ENCODE results near the gene DHX58.
A peak's percentile ranks its signal among the peaks of the same experiment; 100 is the strongest.

The DHX58 gene

GRCh38 chr17:42127414-42127813, 14.9 kb upstream of the DHX58 start:
- no peak overlapping the region for H3K4me3 ChIP-seq (ENCODE audit: control insufficient read depth, low read depth, low read length)
- no peak for TF ChIP-seq CTCF (conservative IDR thresholded peaks at IDR 0.05; ENCODE audit: control insufficient read depth, insufficient read depth, low read depth, low read length)
- DNase-seq (ENCODE audit: low read depth), result no peak

GRCh38 chr17:42126836-42127235, 14.3 kb upstream of the DHX58 start:
- H3K4me3 ChIP-seq (ENCODE audit: control insufficient read depth, low read depth, low read length), result no peak overlapping the region
- DNase-seq (ENCODE audit: low read depth), result no peak
- TF ChIP-seq CTCF (conservative IDR thresholded peaks at IDR 0.05; ENCODE audit: control insufficient read depth, insufficient read depth, low read depth, low read length), result no peak

GRCh38 chr17:42125565-42125964, 13.1 kb upstream of the DHX58 start:
- TF ChIP-seq CTCF (conservative IDR thresholded peaks at IDR 0.05; ENCODE audit: control insufficient read depth, insufficient read depth, low read depth, low read length), result no peak
- H3K4me3 ChIP-seq (ENCODE audit: control insufficient read depth, low read depth, low read length), result no peak overlapping the region
- DNase-seq (ENCODE audit: low read depth), result no peak

GRCh38 chr17:42124256-42124655, 11.7 kb upstream of the DHX58 start:
- no peak overlapping the region for H3K4me3 ChIP-seq (ENCODE audit: control insufficient read depth, low read depth, low read length)
- DNase-seq (ENCODE audit: low read depth), result no peak
- peak; percentile 3 for TF ChIP-seq CTCF (conservative IDR thresholded peaks at IDR 0.05; ENCODE audit: control insufficient read depth, insufficient read depth, low read depth, low read length)

GRCh38 chr17:42122371-42123303, 10.1 kb upstream of the DHX58 start, which contains the start of gene HSPB9:
HSPB9 (plus strand) TSS chr17:42122804; CDS start chr17:42122851, 47 bp downstream.
- H3K4me3 ChIP-seq (ENCODE audit: control insufficient read depth, low read depth, low read length), result no peak within 1 kb of the TSS

More at GRCh38 chr17:42122371-42123303, 10.1 kb upstream of the DHX58 start, which contains the start of gene HSPB9:
- DNase-seq (ENCODE audit: low read depth), result peak; percentile 44
- TF ChIP-seq CTCF (conservative IDR thresholded peaks at IDR 0.05; ENCODE audit: control insufficient read depth, insufficient read depth, low read depth, low read length), result no peak
